Measurements from ENCODE around the gene VAV3.

The VAV3 gene

DNA sequence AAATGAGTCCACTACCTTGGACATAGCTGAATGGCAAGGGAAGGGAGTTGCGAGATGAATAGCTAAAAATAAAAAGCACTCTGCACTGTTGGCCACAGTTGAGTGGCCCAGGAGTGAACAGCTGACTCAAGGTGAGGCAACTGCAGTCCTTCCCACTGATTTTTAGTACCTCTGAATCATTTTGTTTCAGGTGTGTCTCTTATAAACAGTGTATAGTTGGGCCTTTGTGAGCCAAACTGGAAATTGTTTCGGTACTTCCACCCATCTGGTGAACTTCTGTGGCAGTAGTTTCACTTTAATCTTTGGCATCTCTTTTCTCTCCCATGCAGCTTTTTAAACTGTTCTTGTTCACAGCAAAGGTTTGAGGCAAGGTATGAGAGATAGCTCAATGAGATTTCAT, 122.7 kb downstream of the VAV3 start:
- DNase-seq (ENCODE audit: low read depth in 3 of 3, low spot score in 1 of 3): no peak

DNA sequence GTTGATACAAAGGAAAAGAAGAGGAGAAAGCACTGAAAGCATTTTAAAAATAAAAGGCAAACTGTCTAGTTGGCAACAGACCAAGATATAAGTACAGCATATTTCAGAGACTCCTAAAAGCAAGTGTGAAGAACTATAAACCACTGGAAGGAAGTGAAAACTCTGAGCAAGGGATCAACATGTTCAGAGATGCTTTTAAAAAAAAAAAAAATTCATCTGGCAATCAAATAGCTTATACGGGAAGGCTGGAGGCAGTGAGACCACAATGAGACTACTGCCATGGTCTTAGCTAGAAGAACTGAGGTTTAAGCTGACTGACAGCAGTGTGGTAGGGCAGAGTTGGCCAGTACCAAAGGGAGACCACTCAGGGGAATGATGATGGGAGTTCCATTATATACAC, 124.3 kb downstream of the VAV3 start:
- DNase-seq (ENCODE audit: low read depth in 3 of 3, low spot score in 1 of 3): no peak

DNA sequence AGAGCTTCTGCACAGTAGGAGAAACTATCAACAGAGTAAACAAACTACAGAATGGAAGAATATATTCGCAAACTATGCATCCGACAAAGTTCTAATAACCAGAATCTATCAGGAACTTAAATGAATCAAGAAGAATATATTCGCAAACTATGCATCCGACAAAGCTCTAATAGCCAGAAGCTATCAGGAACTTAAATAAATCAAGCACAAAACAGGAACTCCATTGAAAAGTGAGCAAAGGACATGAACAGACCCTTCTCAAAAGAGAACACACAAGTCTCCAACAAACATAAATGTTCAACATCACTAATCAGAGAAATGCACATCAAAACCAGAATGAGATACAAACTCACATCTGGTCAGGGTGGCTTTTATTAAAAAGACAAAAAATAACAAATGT, 126.9 kb downstream of the VAV3 start:
- no peak for DNase-seq (ENCODE audit: low read depth in 3 of 3, low spot score in 1 of 3)

DNA sequence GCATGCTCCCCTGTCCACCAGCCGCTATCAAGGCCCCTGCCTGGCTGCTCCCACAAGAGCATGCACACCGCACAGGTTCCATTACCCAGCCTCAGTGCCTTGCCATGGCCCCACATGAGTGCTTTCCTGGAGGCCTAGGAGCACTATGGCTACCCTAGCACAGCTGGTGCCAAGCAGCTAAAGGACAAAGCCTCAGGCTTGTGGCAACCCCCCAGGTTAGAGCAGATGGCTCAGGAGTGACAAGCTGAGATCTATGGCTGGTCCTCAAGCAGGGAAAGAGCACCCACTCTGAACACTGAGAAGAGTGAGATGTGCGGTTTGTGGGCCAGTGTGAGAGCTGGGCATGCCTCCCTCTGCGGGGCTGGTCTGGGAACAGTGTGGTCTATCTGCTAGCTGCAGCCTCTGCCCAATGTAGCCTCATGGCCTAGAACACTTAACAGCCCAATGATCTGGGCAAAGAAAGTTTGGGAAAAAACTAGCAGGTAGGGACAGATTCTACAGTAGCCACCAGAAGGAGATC, 129.8 kb downstream of the VAV3 start:
- no peak for DNase-seq (ENCODE audit: low read depth in 3 of 3, low spot score in 1 of 3)

DNA sequence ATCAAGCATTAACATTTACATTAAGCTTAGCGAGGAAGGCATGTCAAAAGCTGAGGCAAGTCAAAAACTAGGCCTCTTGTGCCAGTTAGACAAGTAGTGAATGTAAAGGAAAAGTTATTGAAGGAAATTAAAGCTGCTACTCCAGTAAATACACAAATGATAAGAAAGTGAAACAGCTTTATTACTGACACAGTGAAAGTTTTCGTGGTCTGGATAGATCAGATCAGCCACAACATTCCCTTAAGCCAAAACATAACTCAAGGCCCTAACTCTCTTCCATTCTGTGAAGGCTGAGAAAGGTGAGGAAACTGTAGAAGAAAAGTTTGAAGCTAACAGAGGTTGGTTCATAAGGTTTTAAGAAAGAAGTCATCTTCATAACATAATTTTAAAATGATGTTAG, 131.9 kb downstream of the VAV3 start:
- DNase-seq (ENCODE audit: low read depth in 3 of 3, low spot score in 1 of 3): no peak

DNA sequence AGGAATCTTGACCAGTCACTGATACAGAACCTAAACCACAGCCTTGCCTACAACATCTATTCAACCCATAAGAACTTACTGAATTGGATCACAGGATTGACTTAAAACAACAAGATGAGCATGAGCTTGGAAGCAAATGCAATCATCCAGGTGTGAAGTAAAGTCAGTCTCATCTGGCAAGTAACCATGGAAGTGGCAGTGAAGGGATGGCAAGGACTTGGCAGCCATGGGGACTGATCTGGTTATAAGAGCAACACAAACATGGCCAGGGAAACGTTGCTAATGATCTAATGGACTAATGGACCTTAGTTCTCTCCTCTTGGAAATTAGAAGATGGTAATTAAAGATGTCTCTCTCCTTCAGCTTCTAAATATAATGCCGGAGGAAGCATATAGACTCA, 133.1 kb downstream of the VAV3 start:
- DNase-seq (ENCODE audit: low read depth in 3 of 3, low spot score in 1 of 3): no peak

DNA sequence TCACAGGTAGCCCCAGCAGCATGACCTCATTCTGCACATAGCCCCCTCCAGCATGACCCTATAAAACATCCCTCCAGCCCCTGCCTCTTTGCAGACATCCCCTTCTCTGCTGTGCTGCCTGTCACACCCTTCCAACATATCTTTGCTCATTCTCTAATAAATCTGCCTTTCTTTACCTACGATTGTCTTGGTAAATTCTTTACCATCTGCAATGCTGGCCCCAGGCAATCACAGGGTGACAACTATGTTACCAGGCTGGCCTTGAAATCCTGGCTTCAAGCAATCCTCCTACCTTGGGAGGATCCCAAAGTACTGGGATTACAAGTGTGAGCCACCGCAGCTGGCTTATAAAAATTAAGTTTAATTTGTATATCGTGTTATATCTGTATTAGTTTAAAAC, 134.5 kb downstream of the VAV3 start:
- no peak for DNase-seq (ENCODE audit: low read depth in 3 of 3, low spot score in 1 of 3)

DNA sequence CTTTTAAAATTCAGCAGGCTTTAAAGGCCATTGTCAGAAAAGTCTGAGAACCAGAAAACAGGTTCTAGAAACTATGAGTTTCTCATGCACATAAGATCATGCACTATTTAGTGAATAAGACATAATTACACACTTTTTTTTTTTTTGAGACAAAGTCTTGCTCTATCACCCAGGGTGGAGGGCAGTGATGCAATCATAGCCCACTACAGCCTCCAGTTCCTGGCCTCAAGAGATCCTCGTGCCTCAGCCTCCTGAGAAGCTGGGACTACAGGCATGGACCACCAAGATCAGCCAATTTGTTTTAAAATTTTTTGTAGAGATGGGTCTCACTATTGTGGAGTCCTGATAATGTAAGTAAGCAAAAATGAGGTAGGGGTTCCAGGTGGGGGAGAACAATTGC, 134.9 kb downstream of the VAV3 start:
- DNase-seq (ENCODE audit: low read depth in 3 of 3, low spot score in 1 of 3): no peak

DNA sequence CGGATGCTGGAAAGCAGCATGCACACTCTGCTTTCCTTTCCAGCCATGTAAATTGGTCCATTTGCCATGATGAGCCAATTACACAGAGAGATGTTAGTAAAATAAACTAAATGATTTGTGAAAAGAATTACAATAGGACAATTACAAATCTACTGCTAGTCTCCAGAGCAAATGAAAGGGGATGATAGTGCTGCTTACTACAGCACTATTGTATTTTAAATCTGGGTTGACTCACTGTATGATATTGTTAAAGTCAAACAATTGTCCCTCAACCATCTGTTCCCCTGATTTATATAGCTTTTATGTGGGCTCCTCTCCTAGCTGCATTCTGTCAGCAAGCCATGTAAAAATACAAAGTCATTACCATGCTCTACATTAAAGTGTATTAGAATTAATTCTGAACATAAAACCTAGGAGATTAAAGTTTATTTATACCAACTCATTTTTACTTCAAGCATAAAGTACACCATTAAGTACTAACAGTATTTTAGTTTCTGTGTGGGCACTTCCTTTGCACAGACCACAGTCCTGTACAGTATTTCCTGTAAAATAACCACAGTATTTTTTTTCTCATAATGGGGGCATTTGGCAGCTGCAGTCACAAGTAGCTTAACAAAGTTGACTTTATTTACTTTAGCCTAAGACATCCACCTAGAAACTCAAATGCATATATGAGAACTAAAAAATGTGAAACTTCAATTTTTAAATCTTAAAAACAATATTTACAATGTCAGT, 135.8 kb downstream of the VAV3 start:
- DNase-seq (ENCODE audit: low read depth in 3 of 3, low spot score in 1 of 3): no peak

DNA sequence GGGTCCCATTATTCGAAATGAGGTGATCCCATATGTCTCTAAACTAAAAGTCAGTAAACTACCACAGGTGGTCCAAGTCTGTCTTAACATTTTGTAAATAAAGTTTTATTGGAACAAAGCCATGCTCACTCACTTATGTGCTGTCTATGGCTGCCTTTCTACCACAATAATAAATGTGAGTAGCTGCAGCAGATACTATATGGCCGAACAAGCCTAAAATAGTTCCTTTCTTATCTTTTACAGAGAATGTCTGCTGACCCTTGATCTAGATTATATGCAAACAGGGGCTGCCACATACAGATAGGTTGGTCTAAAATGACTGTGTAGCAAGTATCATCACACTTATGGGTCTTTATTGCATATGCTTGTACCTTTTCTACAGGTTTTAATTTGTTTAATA, 140.0 kb downstream of the VAV3 start:
- no peak for DNase-seq (ENCODE audit: low read depth in 3 of 3, low spot score in 1 of 3)

DNA sequence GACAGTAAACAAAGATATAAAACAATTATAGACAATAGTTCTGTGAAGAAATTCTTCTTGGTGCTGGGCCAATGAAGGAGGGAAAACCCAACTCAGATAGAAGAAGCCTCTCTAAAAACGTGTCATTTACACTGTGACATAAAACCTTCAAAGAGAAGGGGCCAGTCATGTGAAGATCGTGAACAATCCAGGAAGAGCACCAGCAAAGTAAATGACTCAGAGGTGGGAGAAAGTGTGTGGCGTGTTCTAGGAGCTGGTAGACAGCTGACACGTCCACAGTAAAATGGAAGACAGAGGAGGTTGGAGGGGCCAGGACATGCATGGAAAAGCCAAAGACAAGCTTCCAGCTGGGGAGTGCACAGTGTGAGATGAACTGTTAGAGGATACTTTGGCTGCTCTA, 143.6 kb downstream of the VAV3 start:
- no peak for DNase-seq (ENCODE audit: low read depth in 3 of 3, low spot score in 1 of 3)

DNA sequence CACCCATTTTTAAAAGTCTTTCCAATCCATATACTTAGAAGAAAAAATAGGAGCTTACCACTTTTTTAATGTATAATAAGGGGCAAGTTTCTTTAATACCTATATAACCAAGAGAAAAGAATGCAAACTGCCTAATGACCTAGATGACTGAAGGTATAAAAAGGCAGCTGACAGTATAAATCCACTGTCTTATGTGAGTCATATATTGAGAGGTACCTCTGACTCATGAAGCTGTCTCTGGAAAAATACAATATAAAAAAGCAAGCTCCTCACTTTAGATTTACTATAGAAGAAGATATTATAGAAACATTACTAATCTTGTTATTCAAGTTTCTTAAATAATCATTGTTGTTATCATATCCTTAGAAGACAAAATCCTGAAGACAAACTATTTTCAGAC, 144.2 kb downstream of the VAV3 start:
- no peak for DNase-seq (ENCODE audit: low read depth in 3 of 3, low spot score in 1 of 3)

DNA sequence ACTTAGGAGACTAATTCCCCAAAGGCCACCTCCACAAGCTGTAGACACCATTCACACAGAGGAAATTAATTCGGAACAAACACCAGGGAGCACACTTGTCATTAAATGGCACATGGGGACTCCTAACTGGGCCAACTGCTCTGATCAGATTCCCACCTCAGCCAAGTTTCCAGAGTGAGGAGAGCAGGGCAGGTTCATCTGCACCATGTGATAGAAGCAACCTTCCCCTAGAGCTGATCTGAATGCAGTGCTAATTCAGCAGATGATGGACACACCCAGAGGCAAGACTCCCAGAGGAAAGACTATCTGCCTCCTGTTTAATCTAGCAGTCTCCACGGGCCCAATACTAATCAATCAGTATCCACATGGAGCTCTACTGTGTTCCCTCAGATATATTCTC, 147.0 kb downstream of the VAV3 start:
- DNase-seq (ENCODE audit: low read depth in 3 of 3, low spot score in 1 of 3): no peak

DNA sequence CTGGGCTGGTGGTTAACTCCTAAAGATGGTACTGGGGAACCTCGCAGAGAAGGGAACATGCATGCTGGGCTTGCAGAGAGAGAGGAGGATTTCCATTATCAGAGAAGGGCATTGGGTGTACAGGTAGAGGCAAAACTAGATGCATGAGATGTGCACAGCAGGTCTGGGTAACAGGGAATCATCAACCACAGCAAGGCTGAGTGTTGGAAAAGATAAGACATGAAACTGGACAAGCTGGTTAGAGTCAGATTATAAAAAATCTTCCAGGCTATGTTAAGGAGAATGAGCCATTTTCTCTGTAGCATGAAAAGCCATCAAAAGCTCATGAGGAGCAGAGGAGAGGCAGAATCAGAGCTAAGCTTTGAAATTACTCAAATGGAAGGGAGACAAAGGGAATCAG, 147.8 kb downstream of the VAV3 start:
- DNase-seq (ENCODE audit: low read depth in 3 of 3, low spot score in 1 of 3): no peak

DNA sequence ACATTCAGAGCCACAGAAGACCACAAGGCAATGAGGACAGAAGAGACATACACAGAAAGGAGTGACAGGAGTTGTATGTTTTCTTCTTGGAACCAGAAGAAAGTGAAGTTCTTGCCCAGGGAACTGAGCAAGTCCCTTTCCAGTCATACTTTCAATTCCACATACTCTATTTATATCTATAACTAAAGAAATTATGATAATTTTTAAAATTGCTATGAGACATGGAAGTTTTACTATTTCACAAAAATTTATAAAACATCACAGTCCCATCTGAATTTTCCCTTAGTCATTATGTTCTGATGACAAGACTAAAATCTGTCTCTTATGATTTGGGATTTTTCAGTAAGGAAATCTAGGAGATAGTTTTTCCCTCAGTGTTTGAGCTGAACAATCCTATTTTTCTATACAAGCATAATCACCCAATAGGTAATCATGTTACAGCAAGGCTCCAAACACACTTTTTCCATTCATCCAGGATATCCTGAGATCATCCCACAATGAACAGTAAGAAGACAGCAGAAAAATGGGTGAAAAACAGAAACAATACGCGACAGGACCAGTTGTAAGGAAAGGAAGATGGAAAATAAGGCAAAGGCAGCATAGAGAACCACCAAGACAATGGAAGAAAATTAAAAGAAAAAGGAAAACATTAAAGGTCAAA, 154.6 kb downstream of the VAV3 start:
- DNase-seq (ENCODE audit: low read depth in 3 of 3, low spot score in 1 of 3): no peak

DNA sequence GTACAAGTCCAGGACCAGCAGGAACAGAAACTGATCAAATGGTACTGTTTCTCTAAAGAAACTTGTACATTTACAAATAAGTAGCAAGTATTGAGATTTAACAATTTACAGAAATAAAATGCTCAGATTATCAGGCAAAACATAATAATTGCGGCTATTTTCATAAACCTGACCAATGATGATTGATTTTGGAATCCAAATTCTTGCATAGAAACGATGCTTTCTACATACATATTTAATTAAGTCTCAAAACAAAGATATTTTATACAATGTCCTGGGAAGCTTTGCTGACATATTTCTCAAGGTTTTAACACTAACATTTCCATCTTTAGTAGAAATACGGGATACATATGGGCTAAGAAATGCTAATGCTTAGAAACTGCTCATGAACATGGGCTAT, 157.1 kb downstream of the VAV3 start:
- DNase-seq (ENCODE audit: low read depth in 3 of 3, low spot score in 1 of 3): no peak

DNA sequence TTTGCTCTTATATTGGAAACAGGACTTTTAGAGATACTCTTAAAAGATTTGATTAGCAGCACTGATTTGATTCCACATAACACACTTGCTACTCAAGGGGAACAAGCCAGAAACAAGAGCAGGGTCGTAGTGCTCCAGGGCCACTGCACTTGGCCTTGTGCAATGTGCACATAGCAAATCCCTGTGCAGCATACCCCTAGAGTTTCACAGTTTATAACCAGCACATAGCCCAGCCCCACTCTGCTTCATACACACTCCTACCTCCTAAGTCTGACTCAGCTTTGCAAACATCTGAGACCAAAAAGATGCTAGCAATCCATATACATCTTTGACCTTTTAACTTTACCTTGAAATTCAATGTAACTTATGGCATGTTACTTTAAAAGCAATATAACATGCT, 157.6 kb downstream of the VAV3 start:
- no peak for DNase-seq (ENCODE audit: low read depth in 3 of 3, low spot score in 1 of 3)

DNA sequence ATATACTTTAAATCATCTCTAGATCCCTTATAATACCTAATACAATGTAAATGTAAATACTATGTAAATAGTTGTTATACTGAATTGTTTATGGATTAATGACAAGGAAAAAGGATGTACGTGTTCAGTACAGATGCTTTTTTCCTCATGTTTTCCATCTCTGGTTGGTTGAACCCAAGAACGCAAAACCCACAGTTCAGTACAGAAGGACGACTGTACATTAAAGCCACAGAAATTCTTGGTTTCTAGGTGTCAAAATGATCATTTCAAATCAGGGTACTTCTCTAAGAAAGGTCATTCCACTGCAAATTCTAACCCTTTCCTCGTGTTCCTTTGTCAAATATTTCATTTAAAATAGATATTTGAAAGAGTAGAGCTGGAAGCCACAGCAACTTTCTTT, 158.1 kb downstream of the VAV3 start:
- DNase-seq (ENCODE audit: low read depth in 3 of 3, low spot score in 1 of 3): no peak

DNA sequence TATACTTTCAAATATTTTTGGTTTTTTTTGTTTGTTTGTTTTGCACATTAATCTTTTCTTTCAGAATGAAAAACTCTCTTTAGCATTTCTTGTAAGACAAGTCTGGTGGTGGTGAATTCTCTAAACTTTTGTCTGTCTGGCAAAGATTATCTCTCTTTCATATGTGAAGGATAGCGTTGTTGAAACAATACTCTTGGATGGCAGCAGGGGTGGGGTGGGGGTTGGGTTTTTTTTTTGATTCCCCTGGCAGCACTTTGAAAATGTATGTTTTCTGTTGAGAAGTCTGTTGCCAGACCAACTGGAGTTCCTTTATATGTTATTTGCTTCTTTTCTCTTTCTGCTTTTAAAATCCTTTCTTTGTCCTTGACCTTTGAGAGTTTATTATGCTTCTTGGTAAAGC, 160.2 kb downstream of the VAV3 start:
- no peak for DNase-seq (ENCODE audit: low read depth in 3 of 3, low spot score in 1 of 3)

DNA sequence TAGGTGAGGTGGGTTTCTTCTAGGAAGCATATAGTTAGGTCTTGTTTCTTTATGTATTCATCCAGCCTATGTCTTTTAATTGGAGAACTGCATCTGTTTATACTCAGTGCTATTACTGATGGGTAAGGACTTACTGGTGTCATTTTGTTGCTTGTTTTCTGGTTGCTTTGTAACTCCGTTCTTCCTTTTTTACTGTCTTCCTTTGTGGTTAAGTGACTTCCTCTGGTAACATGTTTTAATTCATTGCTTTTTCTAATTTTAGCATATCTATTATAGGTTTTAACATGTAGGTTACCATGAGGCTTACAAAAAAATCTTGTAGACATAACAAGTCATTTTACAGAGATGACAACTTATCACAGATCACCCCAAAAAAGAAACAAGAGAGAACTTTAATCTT, 160.8 kb downstream of the VAV3 start:
- no peak for DNase-seq (ENCODE audit: low read depth in 3 of 3, low spot score in 1 of 3)

DNA sequence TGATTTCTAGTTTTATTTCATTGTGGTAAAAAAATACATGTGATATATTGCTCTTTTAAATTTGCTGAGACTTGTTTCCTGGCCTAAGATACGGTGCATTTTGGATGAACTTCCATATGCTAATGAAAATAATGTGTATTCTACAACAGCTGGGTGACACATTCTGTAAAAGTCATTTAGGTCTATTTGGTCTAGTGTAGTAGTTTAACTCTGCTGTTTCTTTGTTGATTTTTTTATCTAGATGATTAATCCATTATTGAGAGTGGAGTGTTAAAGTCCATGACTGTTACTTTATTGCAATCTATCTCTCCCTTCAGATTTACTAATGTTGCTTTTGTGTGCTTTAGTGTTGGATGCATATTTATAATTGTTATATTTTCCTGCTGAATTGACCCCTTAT, 161.4 kb downstream of the VAV3 start:
- DNase-seq (ENCODE audit: low read depth in 3 of 3, low spot score in 1 of 3): no peak

DNA sequence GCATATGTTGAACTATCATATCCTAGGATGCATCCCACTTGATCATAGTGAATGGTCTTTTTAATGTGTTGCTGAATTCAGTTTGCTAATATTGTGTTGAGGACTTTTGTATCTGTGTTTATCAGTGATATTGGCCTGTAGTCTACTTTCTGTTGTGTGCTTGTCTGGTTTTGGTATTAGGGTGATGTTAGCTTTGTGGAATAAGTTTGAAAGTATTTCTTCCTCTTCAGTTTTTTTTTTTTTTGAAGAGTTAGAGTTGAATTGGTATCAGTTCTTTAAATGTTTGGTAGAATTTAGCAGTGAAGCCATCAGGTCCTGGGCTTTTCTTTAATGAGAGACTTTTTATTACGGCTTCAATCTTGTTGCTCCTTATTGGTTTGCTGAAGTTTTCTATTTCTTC, 162.3 kb downstream of the VAV3 start:
- no peak for DNase-seq (ENCODE audit: low read depth in 3 of 3, low spot score in 1 of 3)

DNA sequence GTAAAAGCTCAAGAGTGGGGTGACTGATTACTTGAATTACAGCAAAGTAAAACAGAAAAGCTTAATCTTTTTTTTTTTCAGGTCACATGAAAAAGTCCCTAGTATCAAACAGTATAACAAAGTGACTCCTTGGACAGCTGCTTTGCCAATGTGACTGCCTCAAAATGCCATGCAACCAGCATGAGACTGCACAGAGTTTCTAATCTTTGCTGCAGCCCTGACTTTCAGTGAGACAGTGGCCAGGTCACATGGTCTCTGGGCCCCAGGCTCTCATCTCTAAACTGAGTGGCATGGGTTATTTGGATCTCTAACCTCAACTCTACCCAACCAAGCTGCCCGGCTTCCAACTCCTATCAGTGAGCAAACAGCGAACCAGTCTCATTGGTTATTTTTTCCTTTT, 169.0 kb downstream of the VAV3 start:
- DNase-seq (ENCODE audit: low read depth in 3 of 3, low spot score in 1 of 3): no peak
